ENCODE measurements around the gene ADH6.

DNA sequence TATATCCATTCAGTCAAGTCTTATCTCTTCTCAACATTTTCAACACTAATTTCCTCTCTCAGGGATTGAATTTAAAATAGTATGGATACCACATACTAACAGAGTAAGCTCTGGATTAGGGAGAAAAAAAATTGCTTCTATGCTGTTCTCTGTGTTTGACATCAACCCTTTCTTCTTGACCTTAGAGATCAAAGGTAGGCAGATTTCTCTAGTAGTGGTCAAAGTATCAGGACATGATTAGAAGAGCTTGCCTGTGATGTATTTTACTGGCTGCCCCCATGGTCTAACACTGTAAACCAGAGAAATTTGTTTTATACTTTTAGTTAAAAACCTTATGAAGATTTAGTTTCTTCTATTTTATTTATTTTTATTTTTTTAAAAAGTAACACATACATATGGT lies 8.3 kb downstream of the ADH6 start:
- no peak for TF ChIP-seq EZH2 (IDR thresholded peaks at IDR 0.05; ENCODE audit: low read depth)
- TF ChIP-seq, protein P1, sequence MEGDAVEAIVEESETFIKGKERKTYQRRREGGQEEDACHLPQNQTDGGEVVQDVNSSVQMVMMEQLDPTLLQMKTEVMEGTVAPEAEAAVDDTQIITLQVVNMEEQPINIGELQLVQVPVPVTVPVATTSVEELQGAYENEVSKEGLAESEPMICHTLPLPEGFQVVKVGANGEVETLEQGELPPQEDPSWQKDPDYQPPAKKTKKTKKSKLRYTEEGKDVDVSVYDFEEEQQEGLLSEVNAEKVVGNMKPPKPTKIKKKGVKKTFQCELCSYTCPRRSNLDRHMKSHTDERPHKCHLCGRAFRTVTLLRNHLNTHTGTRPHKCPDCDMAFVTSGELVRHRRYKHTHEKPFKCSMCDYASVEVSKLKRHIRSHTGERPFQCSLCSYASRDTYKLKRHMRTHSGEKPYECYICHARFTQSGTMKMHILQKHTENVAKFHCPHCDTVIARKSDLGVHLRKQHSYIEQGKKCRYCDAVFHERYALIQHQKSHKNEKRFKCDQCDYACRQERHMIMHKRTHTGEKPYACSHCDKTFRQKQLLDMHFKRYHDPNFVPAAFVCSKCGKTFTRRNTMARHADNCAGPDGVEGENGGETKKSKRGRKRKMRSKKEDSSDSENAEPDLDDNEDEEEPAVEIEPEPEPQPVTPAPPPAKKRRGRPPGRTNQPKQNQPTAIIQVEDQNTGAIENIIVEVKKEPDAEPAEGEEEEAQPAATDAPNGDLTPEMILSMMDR (conservative IDR thresholded peaks at IDR 0.05): no peak

Data from PC-9 (cell line).